Lung (tissue), 12 donors: ENCODE data around the gene TP53I3. TPM values are rescaled to one million over a fixed set of nuclear protein-coding genes. Genes with fewer than 3 reads are reported as not detected.

Experiments used
- ATAC-seq: fragments of 200-7000 bp; cut with Tn5 transposase; one replicate; pipeline ENCODE4 v1.9.1; 2020; ENCODE audit warnings: moderate number of reproducible peaks; ENCODE audit not compliant: insufficient read depth, low FRiP score
- DNase-seq, 3 donors: peaks; one replicate each; pipeline ENCODE4 v3.0.0-alpha.2; 2013 to 2017
- H3K27ac ChIP-seq, 2 donors: one replicate each; pipeline ENCODE4 v1.5.1; 2013; ENCODE audit warnings: mild to moderate bottlenecking in 2 of 2, moderate library complexity in 2 of 2, control low read depth in 1 of 2, inconsistent platforms in 1 of 2, low read depth in 1 of 2, low read length in 1 of 2
- H3K27me3 ChIP-seq, 3 donors: one replicate each; pipeline ENCODE4 v1.5.1; 2013; ENCODE audit warnings: low read length in 2 of 3; ENCODE audit not compliant: control insufficient read depth in 3 of 3, insufficient read depth in 3 of 3
- H3K36me3 ChIP-seq, 4 donors: one replicate each; pipeline ENCODE4 v1.5.1; 2013; ENCODE audit warnings: low read length in 4 of 4, mild to moderate bottlenecking in 1 of 4, moderate library complexity in 1 of 4; ENCODE audit not compliant: control insufficient read depth in 4 of 4, insufficient read depth in 4 of 4
- H3K4me1 ChIP-seq, 5 donors: one replicate each; pipeline ENCODE4 v1.5.1; 2013; ENCODE audit warnings: low read length in 5 of 5, mild to moderate bottlenecking in 2 of 5, moderate library complexity in 1 of 5; ENCODE audit not compliant: control insufficient read depth in 5 of 5, insufficient read depth in 5 of 5
- H3K4me3 ChIP-seq: one replicate; pipeline ENCODE4 v1.5.1; 2013; ENCODE audit warnings: mild to moderate bottlenecking, control low read depth, moderate library complexity
- H3K9ac ChIP-seq, 2 donors: one replicate each; pipeline ENCODE4 v1.5.1; 2013; ENCODE audit warnings: low read length in 2 of 2, control low read depth in 1 of 2; ENCODE audit not compliant: insufficient read depth in 1 of 2
- H3K9me3 ChIP-seq, 4 donors: one replicate each; pipeline ENCODE4 v1.5.1; 2013; ENCODE audit warnings: low read length in 3 of 4, mild to moderate bottlenecking in 1 of 4, moderate library complexity in 1 of 4; ENCODE audit not compliant: control insufficient read depth in 4 of 4, insufficient read depth in 3 of 4
- WGBS, 2 donors: extraction: QIAGEN DNeasy Blood & Tissue Kit; methylation state at CpG; one replicate each; pipeline ENCODE4 v1.1.7; 2013; 5-methylcytosine and 5-hydroxymethylcytosine counted together
- polyA plus RNA-seq, 2 donors: library from polyadenylated mRNA; stranded (reverse); fragments of 200-250 nt; gene quantifications; one replicate each; pipeline ENCODE4 v1.2.1, GENCODE V29; 2013
- total RNA-seq, 2 donors: library from RNA; depleted of rRNA in 1 of 2; stranded (reverse); fragments of >200 nt in 1 of 2; gene quantifications; one replicate each; pipeline ENCODE4 v1.2.1, GENCODE V29; 2014 to 2021
- TF ChIP-seq, protein P1 (sequence below): IDR thresholded peaks from 2 replicates; pipeline ENCODE4 v1.5.1; 2012; ENCODE audit warnings: mild to moderate bottlenecking; ENCODE audit errors: control extremely low read depth, extremely low read depth
- donor health status: control.
- donor health status: control.
- donor health status: Bipolar disorder and iron deficiency.
- donor health status: healthy.
- donor health status: DM: yes; HTN: yes; CAD: no.

The TP53I3 gene
- total and polyA plus RNA-seq, 4 donors = 35.7 to 63.8 (median 52.9) TPM

DNA sequence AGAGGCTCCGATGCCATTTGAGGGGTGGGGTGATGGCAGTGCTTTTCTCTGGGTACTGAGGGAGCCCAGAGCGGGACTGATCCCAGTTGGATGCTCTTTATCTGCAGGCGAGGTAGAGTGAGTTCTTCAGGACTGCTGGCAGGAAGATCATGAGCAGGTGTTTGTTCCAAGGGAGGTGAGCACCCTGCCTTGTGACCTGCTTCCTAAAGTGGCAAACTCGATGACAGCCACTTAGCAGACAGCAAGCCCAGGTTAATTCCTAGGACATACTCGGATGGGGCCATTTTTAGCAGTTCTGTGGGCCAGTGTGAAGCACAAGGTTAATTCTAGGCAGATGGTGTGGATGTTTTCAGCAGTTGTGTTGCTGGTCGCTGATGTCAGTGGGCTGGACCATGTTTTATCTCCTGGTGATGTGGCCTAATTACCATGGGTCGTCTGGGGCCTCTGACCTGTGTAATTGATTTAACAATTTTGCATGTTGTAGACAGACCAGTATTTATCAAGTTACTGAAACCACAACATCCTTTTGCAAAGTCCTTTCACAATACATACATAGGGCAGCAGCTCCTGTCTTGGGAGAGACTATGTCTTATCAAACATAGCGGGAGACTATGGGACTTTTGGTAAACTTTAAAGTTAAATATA, 30.1 kb downstream of the TP53I3 start:
- TF ChIP-seq, protein P1, sequence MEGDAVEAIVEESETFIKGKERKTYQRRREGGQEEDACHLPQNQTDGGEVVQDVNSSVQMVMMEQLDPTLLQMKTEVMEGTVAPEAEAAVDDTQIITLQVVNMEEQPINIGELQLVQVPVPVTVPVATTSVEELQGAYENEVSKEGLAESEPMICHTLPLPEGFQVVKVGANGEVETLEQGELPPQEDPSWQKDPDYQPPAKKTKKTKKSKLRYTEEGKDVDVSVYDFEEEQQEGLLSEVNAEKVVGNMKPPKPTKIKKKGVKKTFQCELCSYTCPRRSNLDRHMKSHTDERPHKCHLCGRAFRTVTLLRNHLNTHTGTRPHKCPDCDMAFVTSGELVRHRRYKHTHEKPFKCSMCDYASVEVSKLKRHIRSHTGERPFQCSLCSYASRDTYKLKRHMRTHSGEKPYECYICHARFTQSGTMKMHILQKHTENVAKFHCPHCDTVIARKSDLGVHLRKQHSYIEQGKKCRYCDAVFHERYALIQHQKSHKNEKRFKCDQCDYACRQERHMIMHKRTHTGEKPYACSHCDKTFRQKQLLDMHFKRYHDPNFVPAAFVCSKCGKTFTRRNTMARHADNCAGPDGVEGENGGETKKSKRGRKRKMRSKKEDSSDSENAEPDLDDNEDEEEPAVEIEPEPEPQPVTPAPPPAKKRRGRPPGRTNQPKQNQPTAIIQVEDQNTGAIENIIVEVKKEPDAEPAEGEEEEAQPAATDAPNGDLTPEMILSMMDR = no peak
- no peak for ATAC-seq
- H3K27me3 ChIP-seq = no peaks in the 10 kb centered on the region
- no peak overlapping the region for H3K27ac ChIP-seq
- WGBS, 2 donors = 80 to 83% methylated on average over 8 of the region's 8 CpGs
- H3K9ac ChIP-seq = no peak overlapping the region
- DNase-seq = no peak
- no peaks in the 10 kb centered on the region for H3K36me3 ChIP-seq
- H3K9me3 ChIP-seq = peaks cover 0 to 2% (median 0%) of the 10 kb centered on the region in 4 donors
- no peak overlapping the region for H3K4me3 ChIP-seq
- H3K4me1 ChIP-seq = peaks cover 0 to 7% (median 0%) of the 10 kb centered on the region in 5 donors

DNA sequence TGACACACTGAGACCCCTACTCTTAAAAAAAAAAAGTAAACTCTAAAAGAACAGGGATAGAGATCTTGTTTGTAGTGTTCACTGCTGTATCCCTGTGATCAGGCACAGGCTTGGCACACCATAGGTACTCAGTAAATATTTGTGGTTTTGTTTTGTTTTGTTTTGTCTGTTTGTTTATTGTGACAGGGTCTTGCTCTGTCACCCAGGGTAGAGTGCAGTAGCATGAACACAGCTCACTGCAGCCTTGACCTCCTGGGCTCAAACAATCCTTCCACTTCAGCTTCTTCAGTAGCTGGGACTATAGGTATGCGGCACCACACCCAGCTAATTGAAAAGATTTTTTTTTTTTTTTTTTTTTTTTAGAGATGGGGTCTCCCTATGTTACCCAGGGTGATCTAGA, 31.7 kb downstream of the TP53I3 start:
- ATAC-seq (no peak), DNase-seq (no peak)
- no peak overlapping the region for H3K4me3 ChIP-seq
- TF ChIP-seq, protein P1 = no peak
- H3K9ac ChIP-seq = no peak overlapping the region
- H3K36me3 ChIP-seq = no peaks in the 10 kb centered on the region
- H3K9me3 ChIP-seq = peaks cover 0 to 2% (median 0%) of the 10 kb centered on the region in 4 donors
- WGBS, 2 donors = 93 to 97% methylated on average over 1 of the region's 1 CpG
- H3K27me3 ChIP-seq = no peaks in the 10 kb centered on the region
- H3K27ac ChIP-seq = no peak overlapping the region
- peaks cover 0 to 13% (median 0%) of the 10 kb centered on the region in 5 donors for H3K4me1 ChIP-seq

DNA sequence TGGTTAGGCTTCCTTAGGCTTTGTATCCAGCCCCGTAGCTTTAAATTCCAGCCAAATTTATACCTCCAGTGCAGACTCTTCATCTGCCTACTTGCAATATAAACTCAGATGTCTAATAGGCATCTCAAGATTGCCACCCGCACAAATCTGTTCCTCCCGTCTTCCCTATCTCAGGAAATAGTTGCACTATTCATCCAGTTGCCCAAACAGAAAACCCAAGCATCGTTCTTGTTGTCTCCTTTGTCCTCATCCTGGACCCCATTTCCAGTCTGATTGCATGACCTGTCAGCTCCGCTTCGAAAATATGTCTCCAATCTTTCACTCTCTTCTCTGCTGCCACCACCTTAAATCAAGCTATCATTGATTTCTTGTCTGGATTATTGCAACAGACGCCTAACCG, 32.8 kb downstream of the TP53I3 start:
- no peaks in the 10 kb centered on the region for H3K36me3 ChIP-seq
- 71 to 87% methylated on average over 8 of the region's 8 CpGs for WGBS, 2 donors
- no peak for DNase-seq
- H3K9ac ChIP-seq = no peak overlapping the region
- no peak overlapping the region for H3K27ac ChIP-seq
- no peak for ATAC-seq
- H3K4me3 ChIP-seq = no peak overlapping the region
- peaks cover 0 to 17% (median 2%) of the 10 kb centered on the region in 5 donors for H3K4me1 ChIP-seq
- H3K9me3 ChIP-seq = peaks cover 0 to 2% (median 0%) of the 10 kb centered on the region in 4 donors
- no peaks in the 10 kb centered on the region for H3K27me3 ChIP-seq
- TF ChIP-seq, protein P1 = no peak
